Measurements from ENCODE around the gene MAST4.

Gene MAST4

DNA sequence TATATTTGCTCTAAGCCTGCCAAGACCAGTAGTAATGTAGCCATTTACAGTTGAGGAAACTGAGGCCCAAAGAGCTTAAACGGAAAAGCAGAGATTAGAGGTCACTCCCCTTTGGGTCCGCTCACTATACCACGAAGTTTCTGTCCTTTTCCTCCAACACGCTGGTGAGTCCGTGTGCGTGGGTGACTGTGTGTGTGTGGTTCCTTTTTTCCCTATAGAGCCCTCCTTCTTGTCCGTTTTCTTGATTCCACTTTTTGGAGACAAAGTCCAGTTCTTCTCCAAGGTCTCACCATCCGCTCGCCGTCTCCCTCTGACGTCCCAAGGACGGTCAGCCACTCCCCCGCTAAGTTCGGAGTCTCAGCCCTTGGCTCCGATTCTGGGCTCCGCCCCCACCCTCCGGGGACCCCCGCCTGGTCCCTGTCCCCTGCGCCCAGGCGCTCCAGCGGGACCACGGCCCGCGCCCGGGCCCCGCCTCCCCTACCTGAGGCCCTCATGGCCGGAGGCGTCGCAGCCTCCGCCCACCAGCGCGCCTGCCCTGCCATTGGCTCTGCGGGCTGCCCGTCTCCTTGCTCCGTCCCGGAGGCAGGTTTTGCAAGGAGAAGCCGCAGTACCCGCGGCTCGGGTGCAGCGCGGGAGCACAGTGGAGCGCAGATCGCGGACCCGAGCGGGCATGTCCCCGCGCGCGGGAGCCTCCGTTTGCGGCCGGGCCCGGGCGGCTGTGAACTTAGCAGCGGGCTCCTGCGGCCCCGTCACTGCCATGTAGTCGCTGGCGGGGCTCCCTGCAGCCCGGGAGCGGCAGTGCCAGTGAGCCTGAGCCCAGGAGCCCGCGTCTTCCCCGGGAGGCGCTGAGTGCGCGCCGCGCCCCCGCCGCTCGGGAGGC, at the start of gene MAST4:
MAST4 (plus strand) TSS at position 638 of the 880 bp plus-strand sequence. CDS start 263 bp downstream, outside the sequence.
- peak; percentile 11 for DNase-seq

DNA sequence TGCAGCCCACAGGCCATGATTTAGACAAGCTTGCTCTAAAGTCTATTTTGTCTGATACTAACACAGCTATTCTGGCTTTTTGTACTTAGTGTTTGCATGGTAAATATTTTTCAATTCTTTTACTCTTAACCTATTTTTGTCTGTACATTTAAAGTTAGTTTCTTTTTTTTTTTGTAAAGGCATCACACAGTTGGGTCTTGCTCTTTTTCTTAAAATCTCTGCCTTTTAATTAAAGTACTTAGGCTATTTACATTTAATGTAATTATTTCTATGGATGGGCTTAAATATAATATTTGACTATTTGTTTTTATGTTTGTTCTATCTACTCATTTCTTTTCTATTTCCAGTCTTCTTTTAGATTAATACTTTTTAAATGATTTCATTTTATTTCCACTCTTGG, 49.7 kb upstream of the MAST4 start:
- no peak for DNase-seq

DNA sequence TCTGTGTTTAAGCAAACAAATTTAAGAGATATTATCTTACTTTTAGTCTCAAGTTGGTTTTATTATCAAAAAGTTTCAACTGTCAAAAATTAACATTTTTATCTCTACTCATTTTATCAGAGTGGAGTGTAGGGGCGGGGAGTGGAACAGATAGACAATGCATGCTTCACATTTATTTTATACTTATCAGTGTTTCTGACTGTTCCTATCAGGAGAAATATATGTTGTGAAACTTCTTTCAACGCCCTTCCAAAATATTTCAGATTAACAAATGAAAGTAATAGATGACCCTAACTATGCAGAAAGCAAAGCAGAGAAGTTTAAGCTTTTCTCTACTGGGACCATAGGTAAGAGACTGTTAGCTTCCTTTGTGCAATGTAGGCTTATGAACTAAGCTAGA, 44.9 kb upstream of the MAST4 start:
- no peak for DNase-seq

- no peak for DNase-seq
Observed at GRCh38 chr5:66551945-66552344, 44.2 kb upstream of the MAST4 start.

- no peak for DNase-seq
Observed at GRCh38 chr5:66553368-66553912, 42.8 kb upstream of the MAST4 start.

DNA sequence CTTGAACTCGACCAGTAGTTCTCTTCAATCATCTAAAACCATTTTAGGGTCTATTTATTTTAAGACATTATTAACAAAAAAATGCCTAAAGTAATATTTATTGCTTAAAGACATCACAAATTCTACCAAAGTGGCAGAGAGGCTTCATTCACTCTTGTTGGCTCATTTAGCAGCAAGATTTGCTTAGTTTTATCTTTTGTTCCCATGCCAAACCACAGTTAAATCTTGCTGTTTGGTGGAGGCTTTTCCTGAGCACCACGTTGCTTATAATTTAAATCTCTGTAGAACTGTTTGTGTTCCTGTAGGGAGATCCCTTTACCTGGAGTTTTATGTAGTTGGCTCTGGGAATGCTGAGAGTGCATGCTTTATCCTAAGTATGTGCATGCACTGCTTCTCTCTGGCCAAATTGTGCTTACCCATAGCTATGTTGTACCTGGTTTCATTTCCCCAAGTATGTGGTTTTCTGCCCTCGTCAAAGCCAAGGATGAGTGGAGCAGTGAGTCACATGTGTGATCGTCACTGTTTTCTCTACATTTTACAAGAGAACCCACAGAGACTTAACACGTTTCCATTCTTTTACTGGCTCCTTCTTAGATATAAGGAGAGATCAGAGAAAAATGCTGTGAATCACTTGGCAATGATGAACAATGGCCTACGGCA, 42.1 kb upstream of the MAST4 start:
- DNase-seq, result no peak

GRCh38 chr5:66554884-66555283, 41.3 kb upstream of the MAST4 start:
- DNase-seq, result no peak

DNA sequence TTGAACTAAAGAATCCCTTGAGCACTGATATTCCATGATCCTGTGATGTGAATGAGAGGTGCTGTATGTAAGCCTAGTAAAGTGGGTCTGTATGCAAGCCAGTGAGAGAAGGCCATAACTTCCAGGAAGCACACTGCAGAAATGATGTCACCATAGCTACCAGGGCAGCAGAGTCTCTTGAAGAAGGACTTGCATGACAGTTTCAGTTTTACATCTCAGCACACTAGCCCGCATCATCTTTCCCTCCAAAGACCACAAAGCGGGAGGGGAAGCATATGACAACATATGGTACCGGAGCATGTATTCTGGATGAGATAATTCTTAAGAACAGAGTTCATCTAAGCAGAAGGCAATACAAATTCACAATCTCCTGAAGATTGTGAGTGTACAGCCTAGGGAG, 37.6 kb upstream of the MAST4 start:
- DNase-seq, result no peak

- no peak for DNase-seq
Observed at GRCh38 chr5:66560371-66560770, 35.8 kb upstream of the MAST4 start.

- DNase-seq, result no peak
Observed at GRCh38 chr5:66561256-66561990, 34.8 kb upstream of the MAST4 start.

- no peak for DNase-seq
Observed at GRCh38 chr5:66565878-66566277, 30.3 kb upstream of the MAST4 start.

DNA sequence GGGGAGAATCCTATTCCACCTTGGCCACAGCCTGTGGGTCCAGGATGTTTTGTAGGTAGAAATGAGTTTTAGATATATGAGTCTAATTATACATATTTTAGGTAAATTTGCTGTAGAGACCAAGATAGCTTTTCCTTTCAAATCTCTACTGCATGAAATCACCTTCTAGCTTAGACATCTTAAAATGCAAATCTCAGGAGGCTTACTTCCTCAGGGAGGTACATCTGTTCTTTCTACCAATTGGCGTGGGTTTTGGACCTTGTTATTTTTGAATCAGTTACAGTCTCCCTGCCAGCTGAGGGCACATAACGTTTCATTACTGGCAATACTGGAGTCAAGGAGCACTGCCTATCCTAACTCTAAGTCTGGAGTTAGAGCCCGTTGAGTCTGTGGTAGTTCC, 28.7 kb upstream of the MAST4 start:
- DNase-seq, result no peak

- DNase-seq, result no peak
Observed at GRCh38 chr5:66570201-66570600, 26.0 kb upstream of the MAST4 start.

- DNase-seq, result no peak
Observed at GRCh38 chr5:66573733-66574132, 22.5 kb upstream of the MAST4 start.

- no peak for DNase-seq
Observed at GRCh38 chr5:66582499-66583165, 13.6 kb upstream of the MAST4 start.

GRCh38 chr5:66585291-66585690, 10.9 kb upstream of the MAST4 start:
- no peak for DNase-seq

DNA sequence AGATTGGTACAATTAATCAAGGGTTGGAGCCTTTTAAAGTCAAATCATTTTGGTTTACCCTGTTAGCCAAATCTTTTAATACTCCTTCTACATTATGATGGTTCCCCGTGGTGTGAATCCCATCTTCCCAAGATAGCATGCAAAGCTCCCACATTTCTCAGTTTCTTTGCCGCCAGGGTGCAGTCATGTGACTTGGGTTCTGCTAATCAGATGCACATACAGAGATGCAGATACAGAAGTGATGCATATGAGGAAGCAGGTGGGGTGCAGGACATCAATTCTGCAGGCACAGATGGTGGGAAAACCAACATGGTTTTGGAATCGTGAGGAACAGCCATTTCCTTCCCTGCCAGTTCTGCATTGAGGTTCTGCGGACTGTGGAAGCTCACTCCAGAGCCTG, 8.4 kb upstream of the MAST4 start:
- DNase-seq, result no peak

DNA sequence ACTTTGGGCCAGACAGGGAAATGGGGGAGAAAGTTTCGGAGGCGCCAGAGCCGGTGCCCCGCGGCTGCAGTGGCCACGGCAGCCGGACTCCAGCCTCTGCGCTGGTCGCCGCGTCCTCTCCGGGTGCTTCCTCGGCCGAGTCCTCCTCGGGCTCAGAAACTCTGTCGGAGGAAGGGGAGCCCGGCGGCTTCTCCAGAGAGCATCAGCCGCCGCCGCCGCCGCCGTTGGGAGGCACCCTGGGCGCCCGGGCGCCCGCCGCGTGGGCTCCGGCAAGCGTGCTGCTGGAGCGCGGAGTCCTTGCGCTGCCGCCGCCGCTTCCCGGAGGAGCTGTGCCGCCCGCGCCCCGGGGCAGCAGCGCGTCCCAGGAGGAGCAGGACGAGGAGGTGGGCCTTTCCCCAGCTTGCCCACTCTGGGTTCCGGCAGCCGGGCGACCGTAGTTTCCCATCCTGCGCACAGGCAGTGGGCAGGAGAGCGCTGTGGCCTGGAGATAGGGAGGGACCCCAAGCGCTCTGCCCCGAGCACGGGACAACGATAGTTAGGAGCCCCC, 516 bp downstream of the MAST4 start:
- DNase-seq, result no peak

- DNase-seq, result peak; percentile 11
Observed at GRCh38 chr5:66597183-66597757, 1.1 kb downstream of the MAST4 start.

DNA sequence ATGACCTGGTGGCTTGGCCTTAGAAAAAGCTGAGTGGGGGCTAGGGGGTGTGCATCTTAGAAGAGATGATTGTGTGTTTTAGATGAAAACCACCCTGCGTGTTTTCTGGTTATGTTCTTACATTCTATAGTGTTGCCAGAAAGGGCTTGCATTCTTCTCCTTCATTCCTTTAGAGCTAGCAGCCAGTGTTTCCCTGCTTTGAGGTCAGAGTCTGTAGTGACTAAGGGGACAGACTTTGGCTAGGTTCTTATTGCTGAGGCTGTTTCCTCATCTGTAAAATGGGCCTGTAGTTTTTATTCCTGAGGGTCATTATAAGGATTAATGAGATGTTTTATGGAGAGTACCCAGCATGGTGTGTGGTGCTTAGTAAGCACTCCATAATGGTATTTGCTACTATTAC, 6.4 kb downstream of the MAST4 start:
- DNase-seq, result no peak

- no peak for DNase-seq
Observed at GRCh38 chr5:66603164-66603563, 7.0 kb downstream of the MAST4 start.

- DNase-seq, result no peak
Observed at GRCh38 chr5:66603881-66604280, 7.7 kb downstream of the MAST4 start.
